DND-41 (cell line): ENCODE results near the gene CRACR2B.

Experiments used
- CTCF ChIP-seq: IDR thresholded peaks from 2 replicates; pipeline ENCODE4 v1.5.1; 2012; ENCODE audit warnings: borderline replicate concordance, low read length, moderate library complexity, mild to moderate bottlenecking; ENCODE audit not compliant: poor library complexity, severe bottlenecking; ENCODE audit errors: extremely low read depth
- EZH2 ChIP-seq: IDR thresholded peaks from 3 replicates; pipeline ENCODE4 v1.6.1; 2012; ENCODE audit warnings: borderline replicate concordance, low read depth, mild to moderate bottlenecking, moderate library complexity, low read length, inconsistent platforms; ENCODE audit not compliant: severe bottlenecking

GRCh38 chr11:821512-822371 is 6.0 kb upstream of the CRACR2B start:
- TF ChIP-seq CTCF (no peak), EZH2 (no peak)
